Measurements from ENCODE around the gene CD86.
"Not testable (repeated sequence)": the region's sequence is repeated elsewhere in the genome, so short reads cannot be mapped to it uniquely, and the experiment has no call there.

The CD86 gene

DNA sequence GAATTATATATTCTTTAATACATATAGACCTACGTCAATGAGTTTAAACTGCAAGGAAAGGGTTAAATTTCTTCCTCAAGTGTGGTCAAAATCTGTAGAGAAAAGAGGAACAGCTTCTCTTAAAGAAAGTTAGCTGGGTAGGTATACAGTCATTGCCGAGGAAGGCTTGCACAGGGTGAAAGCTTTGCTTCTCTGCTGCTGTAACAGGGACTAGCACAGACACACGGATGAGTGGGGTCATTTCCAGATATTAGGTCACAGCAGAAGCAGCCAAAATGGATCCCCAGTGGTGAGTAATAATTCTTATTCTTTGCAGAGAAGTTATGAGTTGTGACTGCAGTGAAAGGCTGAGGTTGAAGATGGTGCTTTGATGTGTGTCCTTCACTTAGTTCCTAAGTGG, at the start of gene CD86:
Gene CD86, plus strand, starts transcription at position 148 of the 400 bp plus-strand sequence. Its CDS starts 128 bp downstream, at position 276.
- peak; percentile 69 to 82 for ATAC-seq

DNA sequence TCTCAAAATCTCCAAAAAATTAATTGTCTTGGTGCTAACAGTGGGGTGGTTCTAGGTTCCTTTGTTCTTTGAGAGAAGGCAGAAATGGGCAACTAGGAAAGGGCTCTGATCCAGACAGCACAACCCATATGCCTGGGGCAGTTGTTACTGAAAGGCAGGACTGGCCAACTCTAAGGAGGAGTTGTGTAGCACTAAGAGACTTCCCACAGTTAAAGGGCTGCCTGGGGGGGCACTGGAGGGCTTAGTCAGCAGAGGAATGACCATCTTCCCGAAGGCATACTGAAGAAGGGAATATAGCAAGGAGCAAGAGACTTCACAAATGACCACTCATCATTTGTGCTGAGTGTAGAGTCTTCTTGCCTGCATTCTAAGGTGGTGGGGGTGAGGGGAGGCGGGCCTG, 48.9 kb upstream of the CD86 start:
- no peak for ATAC-seq

- no peak for ATAC-seq
These were observed 47.0 kb upstream of the CD86 start for GRCh38 chr3:122008166-122008565.

DNA sequence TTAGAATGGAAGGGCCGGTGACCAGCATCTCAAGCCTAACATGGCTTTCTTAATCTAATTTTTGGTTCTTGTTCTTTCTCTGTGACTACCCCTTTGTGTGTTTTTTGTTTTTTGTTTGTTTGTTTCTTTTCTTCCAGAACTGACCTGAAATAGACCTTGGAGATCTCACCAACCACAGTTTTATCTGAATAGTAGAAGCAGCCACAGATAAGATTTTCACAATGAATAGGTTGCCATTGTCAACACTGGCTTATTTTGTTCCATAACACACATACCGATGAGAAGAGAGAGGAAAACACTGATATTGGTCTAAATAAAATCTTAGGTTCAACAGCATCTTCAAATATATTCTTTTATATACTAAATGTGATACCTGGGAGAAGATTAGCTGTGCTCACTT, 44.7 kb upstream of the CD86 start:
- ATAC-seq, result no peak

GRCh38 chr3:122011396-122011795, 43.8 kb upstream of the CD86 start:
- ATAC-seq, result no peak

DNA sequence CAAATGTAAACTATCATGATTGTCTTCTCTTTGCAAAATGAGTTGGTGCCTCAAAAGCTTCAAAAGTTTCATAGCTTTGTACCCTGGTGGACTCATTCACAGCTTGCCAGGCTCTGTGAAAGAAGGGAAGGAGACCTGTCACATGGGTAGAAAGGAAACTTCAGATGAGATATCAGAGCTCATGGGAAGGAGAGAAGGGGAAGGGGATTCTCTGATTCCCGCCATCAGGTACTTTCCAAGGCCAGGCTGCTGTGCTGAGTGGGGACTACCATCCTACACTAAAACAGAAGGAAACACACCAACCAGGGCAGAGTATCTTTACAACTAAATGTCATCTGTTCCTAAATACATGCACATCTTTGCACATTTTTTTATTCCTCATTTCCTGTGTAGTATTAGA, 42.3 kb upstream of the CD86 start:
- ATAC-seq, result no peak

GRCh38 chr3:122013448-122013925, 41.7 kb upstream of the CD86 start:
- ATAC-seq, result no peak

- peak; percentile 73 to 84 for ATAC-seq
These were observed 40.4 kb upstream of the CD86 start for GRCh38 chr3:122014741-122015140.

- ATAC-seq, result no peak
These were observed 35.7 kb upstream of the CD86 start for GRCh38 chr3:122019493-122019892.

- no peak for ATAC-seq
These were observed 34.1 kb upstream of the CD86 start for GRCh38 chr3:122021037-122021436.

DNA sequence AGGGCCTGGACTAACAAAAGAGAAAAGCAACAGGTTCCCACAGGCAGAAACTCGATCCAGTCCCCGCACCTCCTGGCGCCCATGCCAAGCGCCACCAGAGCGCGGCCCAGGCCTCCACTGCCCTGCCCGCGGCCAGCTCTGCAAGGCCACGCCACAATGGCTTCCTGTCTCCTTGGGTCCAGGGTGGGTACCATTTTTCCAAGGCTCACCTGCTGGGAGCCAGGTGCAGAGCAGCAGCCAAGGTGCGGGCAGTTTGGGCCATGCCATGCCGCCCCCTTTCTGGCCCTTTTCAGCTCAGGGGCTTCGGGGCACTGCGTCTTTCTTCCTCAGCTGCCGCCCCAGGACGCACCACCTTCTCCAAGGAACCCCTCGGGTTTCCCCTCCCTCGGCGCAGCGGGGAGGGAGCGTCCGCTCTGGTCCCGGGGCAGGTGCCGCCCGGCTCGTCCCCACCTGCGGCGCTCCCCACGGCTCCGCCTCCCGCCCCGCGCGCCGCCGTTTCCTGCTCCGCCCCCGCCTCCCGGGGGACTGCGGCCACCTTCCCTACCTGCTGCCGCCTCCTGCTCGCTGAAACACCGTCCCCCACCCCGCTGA, 33.3 kb upstream of the CD86 start, which contains the start of gene ILDR1:
Gene ILDR1, minus strand, starts transcription at position 437 of the 591 bp plus-strand sequence. Its CDS starts 170 bp downstream, at position 267.
- peak in 1 of 2 donors; percentile 28 for ATAC-seq

- ATAC-seq, result no peak
These were observed 31.7 kb upstream of the CD86 start for GRCh38 chr3:122023335-122023910.

DNA sequence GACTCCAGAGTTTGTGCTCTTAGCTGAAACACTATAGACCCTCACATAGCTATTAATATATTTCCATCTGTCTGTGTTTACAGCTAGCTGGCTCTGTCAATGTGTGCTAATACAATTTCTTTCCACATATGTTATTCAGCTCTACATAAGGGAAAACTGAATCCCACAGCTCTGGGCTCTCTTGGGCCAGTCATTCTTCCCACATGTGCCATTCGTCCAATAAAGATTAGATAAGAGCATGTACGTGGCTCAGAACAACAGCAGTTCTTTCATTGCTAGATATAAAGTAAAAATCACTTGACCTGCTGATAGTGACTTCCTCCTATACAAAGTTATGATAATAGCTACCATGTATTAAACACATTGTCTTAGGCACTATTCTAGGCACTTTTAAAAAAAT, 30.4 kb upstream of the CD86 start:
- no peak for ATAC-seq

DNA sequence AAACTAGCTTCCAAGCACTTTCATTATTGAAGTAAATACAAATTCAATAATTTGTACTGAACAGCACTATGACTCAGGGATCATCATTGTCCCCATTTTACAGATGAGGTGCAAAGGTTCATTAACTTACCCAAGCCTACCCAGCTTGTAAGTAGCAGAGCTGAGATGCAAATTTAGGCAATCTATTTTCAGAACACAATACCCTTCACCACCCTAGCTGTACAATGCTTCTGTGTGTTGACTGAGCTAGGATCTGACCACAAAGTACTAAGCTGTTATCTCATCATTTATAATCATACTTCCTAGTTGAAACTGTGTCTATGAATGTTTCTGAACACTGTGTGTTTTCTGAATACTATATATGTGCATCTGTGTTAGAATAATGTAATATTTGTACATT, 29.9 kb upstream of the CD86 start:
- no peak for ATAC-seq

GRCh38 chr3:122030381-122031122, 24.6 kb upstream of the CD86 start:
- peak; percentile 59 to 63 for ATAC-seq

- ATAC-seq, result no peak
These were observed 24.1 kb upstream of the CD86 start for GRCh38 chr3:122031123-122031468.

DNA sequence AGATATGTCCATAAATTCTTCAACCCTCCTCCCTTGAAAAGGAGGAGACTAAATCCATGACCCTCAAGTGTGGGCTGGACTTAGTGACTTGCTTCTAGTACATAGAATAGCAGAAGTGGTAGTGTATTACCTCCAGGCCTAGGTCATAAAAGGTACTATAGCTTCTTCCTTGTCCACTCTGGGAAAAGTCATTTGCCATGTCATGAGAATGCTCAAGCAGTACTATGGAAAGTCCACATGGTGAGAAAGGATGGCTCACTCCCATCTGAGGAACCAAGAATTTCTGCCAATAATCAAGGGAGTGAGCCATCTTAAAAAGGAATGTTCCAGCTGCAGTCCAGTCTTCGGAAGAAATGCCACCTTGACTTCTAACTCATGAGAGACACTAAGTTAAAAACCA, 22.6 kb upstream of the CD86 start:
- no peak for ATAC-seq

DNA sequence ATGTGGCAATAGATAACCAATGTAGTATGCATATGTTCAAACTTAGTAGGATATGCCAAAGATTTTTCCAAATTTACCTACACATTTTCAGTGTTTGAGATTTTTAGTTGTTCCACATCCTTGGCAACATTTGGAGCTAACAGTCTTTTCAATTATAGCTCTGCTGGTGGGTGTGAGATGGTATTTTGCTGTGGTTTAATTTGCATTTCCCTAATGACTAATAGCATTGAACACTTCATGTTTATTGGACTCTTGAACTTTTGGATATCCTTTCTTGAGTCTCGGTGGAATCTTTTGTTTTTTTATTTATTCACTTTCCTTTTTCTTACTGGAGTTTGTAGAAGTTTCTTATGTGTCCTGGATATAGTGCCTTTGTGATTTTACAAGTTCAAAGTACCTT, 22.1 kb upstream of the CD86 start:
- ATAC-seq, result no peak

- not testable (repeated sequence) for ATAC-seq
These were observed 7.9 kb upstream of the CD86 start for GRCh38 chr3:122047296-122047695.

DNA sequence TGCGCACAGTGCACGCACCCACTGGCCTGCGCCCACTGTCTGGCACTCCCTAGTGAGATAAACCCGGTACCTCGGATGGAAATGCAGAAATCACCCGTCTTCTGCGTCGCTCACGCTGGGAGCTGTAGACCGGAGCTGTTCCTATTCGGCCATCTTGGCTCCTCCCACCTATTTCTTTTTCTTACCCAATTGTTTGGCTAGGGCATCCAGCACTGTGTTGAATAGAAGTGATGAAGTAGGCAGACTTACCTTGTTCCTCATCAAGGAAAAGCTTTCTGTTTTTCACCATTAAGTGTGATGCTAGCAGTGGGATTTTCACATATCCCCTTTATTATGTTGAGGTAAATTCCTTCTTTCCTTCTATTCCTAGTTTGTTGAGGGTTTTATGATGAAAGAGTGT, 7.4 kb upstream of the CD86 start:
- ATAC-seq, result not testable (repeated sequence)

DNA sequence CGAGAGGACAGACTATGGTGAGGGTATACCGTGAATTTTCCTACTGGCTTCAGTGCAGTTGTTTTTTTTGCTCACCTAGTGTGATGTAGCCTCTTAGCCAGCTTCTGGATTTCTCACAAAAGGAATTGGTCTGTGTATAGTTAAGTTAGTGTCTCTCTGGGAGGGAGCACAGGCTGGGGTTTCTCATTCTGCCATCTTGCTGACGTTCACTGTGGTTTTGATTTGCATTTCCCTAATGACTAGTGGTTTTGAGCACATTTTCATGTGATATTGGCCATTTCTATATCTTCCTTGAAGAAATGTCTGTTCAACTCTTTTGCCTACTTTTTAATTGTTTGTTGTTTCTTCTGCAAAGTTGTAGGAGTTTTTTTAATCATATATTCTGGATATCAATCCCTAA, 2.2 kb upstream of the CD86 start:
- no peak for ATAC-seq

DNA sequence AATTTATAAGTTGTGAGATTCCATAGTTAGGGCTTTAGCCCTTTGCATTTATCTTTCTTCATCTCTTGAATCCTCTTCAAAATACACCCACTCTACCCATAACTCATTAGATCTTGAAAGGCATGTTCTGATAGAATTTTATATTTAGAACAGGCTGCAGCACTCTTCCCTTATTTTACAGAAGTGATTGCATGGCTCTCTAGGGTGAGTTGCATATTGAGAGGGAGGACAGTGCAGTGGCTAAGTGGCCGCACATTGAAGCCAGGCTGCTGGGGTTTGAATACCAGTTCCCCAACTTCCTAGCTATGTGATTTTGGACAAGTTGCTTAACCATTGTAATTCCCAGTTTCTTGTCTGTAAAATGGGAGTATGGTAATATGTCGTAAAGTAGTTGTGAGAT, 2.5 kb downstream of the CD86 start:
- no peak for ATAC-seq

- peak in 1 of 2 donors; percentile 35 for ATAC-seq
These were observed 3.1 kb downstream of the CD86 start for GRCh38 chr3:122058294-122058693.
